HepG2 (cell line): ENCODE measurements around the gene CADM2. TPM values are rescaled to one million over a fixed set of nuclear protein-coding genes. Genes with fewer than 3 reads are reported as not detected.

ENCODE experiments used
- ATAC-seq: fragments of 200-7000 bp; cut with Tn5 transposase; 3 replicates; pipeline ENCODE4 v1.9.1; 2020; ENCODE audit warnings: mild to moderate bottlenecking, moderate library complexity
- BruUV-seq: library from RNA; stranded (reverse); fragments of 400-500 nt; replicated peaks from 2 replicates; lab custom pipeline; 2021; lab: Mats Ljungman, UMichigan
- CTCF ChIA-PET: fragments of 300-600 bp; formaldehyde crosslinking; extraction: SDS; loops from one replicate; lab custom pipeline; 2021; ENCODE audit warnings: low total read pairs, inconsistent platforms, low intra/inter-chr PET ratio; lab: Yijun Ruan, JAX
- POLR2A ChIA-PET: fragments of 350-600 bp; sonication (Branson Sonifier 250); formaldehyde crosslinking; loops from one replicate; lab custom pipeline; 2020; ENCODE audit warnings: antibody characterized with exemption, inconsistent platforms; lab: Yijun Ruan, JAX
- DNase-seq: peaks from one replicate; pipeline ENCODE4 v3.0.0-alpha.2; 2015; ENCODE audit warnings: low spot score
- FAIRE-seq: peaks from 3 replicates; lab custom pipeline; 2011; peaks lifted over from hg19 to GRCh38; lab: Jason Lieb, UNC
- H2AFZ ChIP-seq: one replicate; pipeline ENCODE4 v1.6.1; 2011; ENCODE audit warnings: low read length, inconsistent platforms
- H3K27ac ChIP-seq: fragments of 300-600 bp; 3 replicates; pipeline ENCODE4 v1.8.0; 2011; ENCODE audit warnings: mixed run types, mild to moderate bottlenecking, mixed read lengths, low read length, inconsistent platforms; ENCODE audit not compliant: insufficient read depth; ENCODE audit errors: extremely low read length
- H3K27me3 ChIP-seq, 2 experiments: fragments of 200-600 bp in 1 of 2; 2 replicates in 1 of 2; 3 replicates in 1 of 2; pipeline versions ENCODE4 v1.6.0 to v1.8.0; 2011; ENCODE audit warnings: low read length in 2 of 2, mild to moderate bottlenecking in 2 of 2, moderate library complexity in 2 of 2, inconsistent platforms in 1 of 2; ENCODE audit not compliant: insufficient read depth in 2 of 2, control insufficient read depth in 1 of 2
- H3K36me3 ChIP-seq, 2 experiments: fragments of 200-600 bp in 1 of 2; replicated peaks in 1 of 2; 2 replicates in 1 of 2; 3 replicates in 1 of 2; pipeline versions ENCODE4 v1.5.1 to v1.8.0; 2011; ENCODE audit warnings: low read length in 2 of 2, inconsistent platforms in 1 of 2; ENCODE audit not compliant: insufficient read depth in 2 of 2, control insufficient read depth in 1 of 2
- H3K4me1 ChIP-seq: 2 replicates; pipeline ENCODE4 v1.5.1; 2012; ENCODE audit warnings: low read length, inconsistent platforms; ENCODE audit not compliant: insufficient read depth
- H3K4me2 ChIP-seq: 2 replicates; pipeline ENCODE4 v1.6.0; 2011; ENCODE audit warnings: low read depth, low read length, inconsistent platforms
- H3K4me3 ChIP-seq, 3 experiments: fragments of 200-600 bp in 1 of 3; sonication (generic), shearing (Covaris generic) in 1 of 3; replicated peaks in 1 of 3; 2 replicates each; pipeline ENCODE4 v1.5.1; 2011 to 2016; ENCODE audit warnings: low read length in 3 of 3, inconsistent platforms in 2 of 3, low read depth in 2 of 3, mild to moderate bottlenecking in 2 of 3, control low read depth in 1 of 3, mixed read lengths in 1 of 3; ENCODE audit not compliant: insufficient read depth in 1 of 3
- H3K79me2 ChIP-seq: one replicate; pipeline ENCODE4 v1.6.1; 2011; ENCODE audit warnings: low read length, inconsistent platforms; ENCODE audit not compliant: insufficient read depth
- H3K9ac ChIP-seq: 2 replicates; pipeline ENCODE4 v1.6.0; 2011; ENCODE audit warnings: mild to moderate bottlenecking, low read depth, low read length, inconsistent platforms; ENCODE audit not compliant: insufficient read depth
- H3K9me3 ChIP-seq: 2 replicates; pipeline ENCODE4 v1.5.1; 2012; ENCODE audit warnings: mild to moderate bottlenecking, low read length
- H4K20me1 ChIP-seq: 2 replicates; pipeline ENCODE4 v1.6.0; 2011; ENCODE audit warnings: inconsistent platforms, mild to moderate bottlenecking, low read length, moderate library complexity; ENCODE audit not compliant: insufficient read depth
- ATF7 ChIP-seq, 2 experiments: fragments of 450-650 bp in 1 of 2; sonication (generic) in 1 of 2; formaldehyde crosslinking in 1 of 2; IDR thresholded peaks; 2 replicates each; pipeline versions ENCODE4 v1.4.0 to v1.6.1; 2016 to 2020; ENCODE audit warnings: antibody characterized with exemption in 1 of 2, mild to moderate bottlenecking in 1 of 2, missing genetic modification reagents in 1 of 2
- HIVEP1 ChIP-seq: sonication (generic); formaldehyde crosslinking; IDR thresholded peaks from 2 replicates; pipeline ENCODE4 v1.4.0; 2020; ENCODE audit warnings: mild to moderate bottlenecking, missing genetic modification reagents
- HOMEZ ChIP-seq: IDR thresholded peaks from 2 replicates; pipeline ENCODE4 v1.6.1; 2016; ENCODE audit warnings: low read depth
- LCORL ChIP-seq, 2 experiments: fragments of 450-650 bp in 1 of 2; sonication (generic) in 1 of 2; formaldehyde crosslinking in 1 of 2; IDR thresholded peaks; 2 replicates each; pipeline versions ENCODE4 v1.5.0 to v1.6.1; 2017 to 2020; ENCODE audit warnings: antibody characterized with exemption in 1 of 2, missing genetic modification reagents in 1 of 2
- NFKBIZ ChIP-seq: IDR thresholded peaks from 2 replicates; pipeline ENCODE4 v1.6.1; 2018; ENCODE audit warnings: missing genetic modification reagents, missing compliant biosample characterization
- PAWR ChIP-seq: sonication (generic); formaldehyde crosslinking; IDR thresholded peaks from 2 replicates; pipeline ENCODE4 v1.4.0; 2020; ENCODE audit warnings: missing genetic modification reagents, mild to moderate bottlenecking, borderline replicate concordance
- RBM39 ChIP-seq: fragments of 200-400 bp; formaldehyde crosslinking; IDR thresholded peaks from one replicate; pipeline ENCODE4 v1.6.1; 2018; ENCODE audit warnings: antibody characterized with exemption, mild to moderate bottlenecking, low read depth, low read length; ENCODE audit not compliant: poor library complexity, severe bottlenecking
- RFX3 ChIP-seq: IDR thresholded peaks from 2 replicates; pipeline ENCODE4 v1.6.1; 2016; ENCODE audit warnings: missing biosample characterization, missing genetic modification reagents
- SCMH1 ChIP-seq: sonication (generic); formaldehyde crosslinking; IDR thresholded peaks from 2 replicates; pipeline ENCODE4 v1.9.0; 2021; ENCODE audit warnings: missing genetic modification reagents, mild to moderate bottlenecking, borderline replicate concordance
- TAF1 ChIP-seq: sonication (generic); formaldehyde crosslinking; IDR thresholded peaks from 2 replicates; pipeline ENCODE4 v1.4.0; 2020; ENCODE audit warnings: missing genetic modification reagents
- ZNF264 ChIP-seq: sonication (generic); formaldehyde crosslinking; IDR thresholded peaks from 2 replicates; pipeline ENCODE4 v1.4.0; 2020; ENCODE audit warnings: missing genetic modification reagents
- ZNF382 ChIP-seq: sonication (generic); formaldehyde crosslinking; IDR thresholded peaks from 2 replicates; pipeline ENCODE4 v1.5.0; 2020; ENCODE audit warnings: missing genetic modification reagents, mild to moderate bottlenecking, borderline replicate concordance
- ZNF460 ChIP-seq: sonication (generic); formaldehyde crosslinking; IDR thresholded peaks from 2 replicates; pipeline ENCODE4 v1.5.1; 2020; ENCODE audit warnings: missing genetic modification reagents, mild to moderate bottlenecking, borderline replicate concordance
- ZNF605 ChIP-seq: sonication (generic); formaldehyde crosslinking; IDR thresholded peaks from 2 replicates; pipeline ENCODE4 v1.8.0; 2022; ENCODE audit warnings: mild to moderate bottlenecking, missing genetic modification reagents
- ZNF761 ChIP-seq: sonication (generic); formaldehyde crosslinking; conservative IDR thresholded peaks from 2 replicates; pipeline ENCODE4 v1.4.0; 2020; ENCODE audit warnings: mild to moderate bottlenecking, missing genetic modification reagents
- ZNF784 ChIP-seq: sonication (generic); formaldehyde crosslinking; IDR thresholded peaks from 2 replicates; pipeline ENCODE4 v1.5.1; 2020; ENCODE audit warnings: missing genetic modification reagents, mild to moderate bottlenecking, borderline replicate concordance
- WGBS: methylation state at CpG from one replicate; pipeline ENCODE4 v1.1.6; 2017; ENCODE audit warnings: low lambda C conversion rate; 5-methylcytosine and 5-hydroxymethylcytosine counted together
- in situ Hi-C: cut with HindIII; loops from 2 replicates; pipeline ENCODE4 v1.10.0; 2017; ENCODE audit warnings: low pct_unique_long_range_greater_than_20kb; ENCODE audit not compliant: extremely low pct_ligation_motif_present
- intact Hi-C: fragments of 100-400 bp; cut with micrococcal nuclease; formaldehyde crosslinking; loops from one replicate; pipeline ENCODE4 v1.10.0; 2022; ENCODE audit not compliant: unreplicated experiment
- polyA plus RNA-seq, 8 experiments: library from polyadenylated mRNA; depleted of rRNA in 3 of 8; stranded (reverse) in 7 of 8; unstranded in 1 of 8; fragments of >200 nt; fragmentation: Illumina TruSeq in 4 of 8; extraction: Trizol in 4 of 8; gene quantifications; 2 replicates each; pipeline versions ENCODE4 v1.2.1 to v1.2.3, GENCODE V29; 2011 to 2016; ENCODE audit warnings: low read depth in 4 of 8, missing spikeins in 1 of 8, mixed read lengths in 1 of 8; ENCODE audit not compliant: insufficient read depth in 1 of 8
- total RNA-seq, 5 experiments: library from RNA; depleted of rRNA; stranded (reverse); fragments of >200 nt; fragmentation: Illumina TruSeq; extraction: Trizol; gene quantifications; 2 replicates each; pipeline ENCODE4 v1.2.3, GENCODE V29; 2016; ENCODE audit warnings: low read depth in 1 of 5

The CADM2 gene
- total and polyA plus RNA-seq, 2 of the 13 experiments (the other 11 are each of a cell fraction or from before 2014, with no cell fraction given), result not detected

GRCh38 chr3:85875589-85875988, 916.8 kb downstream of the CADM2 start (continued):
- TF ChIP-seq PAWR (CRISPR knock-in tag) (no peak), ZNF382 (CRISPR knock-in tag) (no peak), ZNF605 (CRISPR knock-in tag) (no peak), TAF1 (CRISPR knock-in tag) (no peak), RFX3 (CRISPR knock-in tag) (no peak)

GRCh38 chr3:85877631-85878030, 918.8 kb downstream of the CADM2 start:
- Histone ChIP-seq H3K4me2 (no peak overlapping the region), H3K9me3 (no peaks in the 10 kb centered on the region), H2AFZ (no peak overlapping the region), H4K20me1 (no peaks in the 10 kb centered on the region), H3K79me2 (no peaks in the 10 kb centered on the region), H3K36me3 (no peaks in the 10 kb centered on the region), H3K4me3 (no peak overlapping the region), H3K4me1 (no peaks in the 10 kb centered on the region), H3K27me3 (no peaks in the 10 kb centered on the region), H3K9ac (no peak overlapping the region), H3K27ac (no peak overlapping the region)
- in situ Hi-C loops, result no loop called here
- FAIRE-seq (no peak), DNase-seq (no peak), ATAC-seq (no peak)
- BruUV-seq, result no TSS peak
- CTCF ChIA-PET, result no interaction called here
- TF ChIP-seq ATF7 (IDR thresholded peaks at IDR 0.05) (0 out of 2 replicates have a peak, but pooled peaks have one; percentile 37), ATF7 (CRISPR knock-in tag; IDR thresholded peaks at IDR 0.05) (no peak), HIVEP1 (no peak)
- POLR2A ChIA-PET, result no interaction called here
- intact Hi-C loops, result no loop called here

- Histone ChIP-seq H3K4me2 (no peak overlapping the region), H3K4me3 (no peak overlapping the region), H2AFZ (no peak overlapping the region), H3K9ac (no peak overlapping the region), H3K9me3 (no peaks in the 10 kb centered on the region), H3K27me3 (no peaks in the 10 kb centered on the region), H3K27ac (no peak overlapping the region), H3K36me3 (no peaks in the 10 kb centered on the region), H3K4me1 (no peaks in the 10 kb centered on the region), H3K79me2 (no peaks in the 10 kb centered on the region), H4K20me1 (no peaks in the 10 kb centered on the region)
- ChIA-PET POLR2A (no interaction called here), CTCF (no interaction called here)
- 8% methylated on average over 6 of the region's 6 CpGs for WGBS
- ATAC-seq (no peak), DNase-seq (no peak), FAIRE-seq (no peak)
- intact Hi-C loops, result no loop called here
- no TSS peak for BruUV-seq
- in situ Hi-C loops, result no loop called here
- TF ChIP-seq ZNF460 (CRISPR knock-in tag), result no peak
- TF ChIP-seq HOMEZ (CRISPR knock-in tag), result no peak
- no peak for TF ChIP-seq LCORL (IDR thresholded peaks at IDR 0.05)
- no peak for TF ChIP-seq LCORL (CRISPR knock-in tag; IDR thresholded peaks at IDR 0.05)
- no peak for TF ChIP-seq ZNF784 (CRISPR knock-in tag)
- no peak for TF ChIP-seq RBM39
- no peak for TF ChIP-seq ZNF761 (CRISPR knock-in tag)
- no peak for TF ChIP-seq ZNF264
- no peak for TF ChIP-seq NFKBIZ (CRISPR knock-in tag)
- no peak for TF ChIP-seq SCMH1 (CRISPR knock-in tag)
Measured at GRCh38 chr3:85881833-85882393, 923.1 kb downstream of the CADM2 start.
